Endometrial microvascular endothelial cells (primary cell): ENCODE measurements around the gene SIKE1. TPM values are rescaled to one million over a fixed set of nuclear protein-coding genes. Genes with fewer than 3 reads are reported as not detected.

Experiments
- in situ Hi-C: cut with HindIII; loops from 2 replicates; pipeline ENCODE4 v1.10.0; 2017; ENCODE audit warnings: low sequenced_read_pairs, low pct_unique_long_range_greater_than_20kb; ENCODE audit errors: inconsistent ontology term
- total RNA-seq: library from RNA; depleted of rRNA; stranded (reverse); fragments of >200 nt; gene quantifications from one replicate; pipeline ENCODE4 v1.2.3, GENCODE V29; 2015; ENCODE audit errors: inconsistent ontology term

The SIKE1 gene
- total RNA-seq, 1 donor from 2014 or later = 23.6 TPM

- in situ Hi-C loops = no loop called here
These were observed 60.0 kb downstream of the SIKE1 start for GRCh38 chr1:114720492-114720891.

Other genes starting within 250 kb of the SIKE1 start
- gene BCAS2, start 199.1 kb downstream of the SIKE1 start, total RNA-seq = 28.4 TPM
- gene DENND2C, start 110.6 kb downstream of the SIKE1 start, total RNA-seq = 0.37 TPM
- gene AMPD1, start 85.1 kb downstream of the SIKE1 start, total RNA-seq = not detected
- gene NRAS, start 63.9 kb downstream of the SIKE1 start, total RNA-seq = 106 TPM
- 976 TPM for gene CSDE1, start 22.7 kb downstream of the SIKE1 start, total RNA-seq
- not detected for gene SYCP1, start 74.2 kb upstream of the SIKE1 start, total RNA-seq
- not detected for gene TSHB, start 249.1 kb upstream of the SIKE1 start, total RNA-seq